ENCODE measurements around the gene PRIM1.
"Not testable (repeated sequence)": the region's sequence is repeated elsewhere in the genome, so short reads cannot be mapped to it uniquely, and the experiment has no call there.

Gene PRIM1

GRCh38 chr12:56716458-56716857, 35.7 kb downstream of the PRIM1 start:
- DNase-seq: no peak

- DNase-seq: no peak
These were observed 36.3 kb downstream of the PRIM1 start for GRCh38 chr12:56715798-56716197.

GRCh38 chr12:56714431-56714929, 37.6 kb downstream of the PRIM1 start:
- DNase-seq: no peak

- DNase-seq: no peak
These were observed 38.8 kb downstream of the PRIM1 start for GRCh38 chr12:56713345-56713744.

- no peak for DNase-seq
These were observed 42.3 kb downstream of the PRIM1 start for GRCh38 chr12:56709759-56710376.

GRCh38 chr12:56704522-56704921, 47.6 kb downstream of the PRIM1 start:
- DNase-seq: not testable (repeated sequence)

- DNase-seq: no peak
These were observed 53.0 kb downstream of the PRIM1 start for GRCh38 chr12:56699020-56699661.

GRCh38 chr12:56695327-56696101, 56.6 kb downstream of the PRIM1 start:
- peak; percentile 34 for DNase-seq

- DNase-seq: no peak
These were observed 58.0 kb downstream of the PRIM1 start for GRCh38 chr12:56694161-56694560.

- no peak for DNase-seq
These were observed 63.3 kb downstream of the PRIM1 start for GRCh38 chr12:56688846-56689109.

- peak; percentile 98 for DNase-seq
These were observed 63.8 kb downstream of the PRIM1 start, which contains the start of gene PTGES3 for GRCh38 chr12:56688129-56688845. Gene PTGES3 (minus strand): TSS chr12:56688284. CDS start chr12:56687999, 285 bp downstream.

- no peak for DNase-seq
These were observed 64.6 kb downstream of the PRIM1 start for GRCh38 chr12:56687223-56688128.

GRCh38 chr12:56684745-56685359, 67.3 kb downstream of the PRIM1 start:
- no peak for DNase-seq

- DNase-seq: no peak
These were observed 69.8 kb downstream of the PRIM1 start for GRCh38 chr12:56682323-56682722.
